Prostate gland (tissue), 2 donors: Measurements from ENCODE around the gene CAMK2D.

Experiments
- POLR2A ChIP-seq: fragments of 450-650 bp; IDR thresholded peaks from one replicate; pipeline ENCODE4 v1.6.1; 2016; ENCODE audit warnings: antibody characterized with exemption, mild to moderate bottlenecking
- POLR2AphosphoS5 ChIP-seq: sonication (generic); formaldehyde crosslinking; IDR thresholded peaks from one replicate; pipeline ENCODE4 v1.6.1; 2017; ENCODE audit warnings: antibody characterized with exemption
- TF ChIP-seq, protein P1 (sequence below), 4 experiments: fragments of 200-600 bp in 2 of 4; fragments of 450-650 bp in 2 of 4; sonication (generic) in 2 of 4; IDR thresholded peaks; 1 replicate in 3 of 4; 2 replicates in 1 of 4; pipeline ENCODE4 v1.5.1; 2016 to 2019; ENCODE audit warnings: antibody characterized with exemption in 4 of 4, mild to moderate bottlenecking in 2 of 4, moderate library complexity in 2 of 4

DNA sequence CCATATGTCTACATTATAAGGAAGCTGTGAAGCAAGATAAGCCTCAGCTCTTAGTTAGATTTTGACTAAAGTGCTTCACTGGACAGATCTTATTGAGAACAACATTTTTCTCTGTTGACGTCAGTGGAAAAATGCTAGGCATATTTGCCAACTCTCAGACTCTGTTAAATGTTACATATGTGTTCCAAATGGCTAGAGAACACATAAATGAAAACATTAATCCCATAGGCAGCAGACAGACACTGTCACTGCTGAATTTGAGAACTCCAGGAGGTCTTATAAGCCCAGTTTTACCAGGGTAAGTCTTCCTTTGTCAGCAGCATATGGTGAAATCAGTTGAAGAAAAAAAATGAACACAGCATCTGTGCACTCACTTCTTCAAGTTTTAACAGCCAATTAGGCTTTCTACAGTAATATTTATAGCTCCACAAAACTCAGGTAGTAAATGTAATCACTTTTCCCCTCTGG is 186.9 kb downstream of the CAMK2D start:
- TF ChIP-seq POLR2A: no peak
- TF ChIP-seq, protein P1, sequence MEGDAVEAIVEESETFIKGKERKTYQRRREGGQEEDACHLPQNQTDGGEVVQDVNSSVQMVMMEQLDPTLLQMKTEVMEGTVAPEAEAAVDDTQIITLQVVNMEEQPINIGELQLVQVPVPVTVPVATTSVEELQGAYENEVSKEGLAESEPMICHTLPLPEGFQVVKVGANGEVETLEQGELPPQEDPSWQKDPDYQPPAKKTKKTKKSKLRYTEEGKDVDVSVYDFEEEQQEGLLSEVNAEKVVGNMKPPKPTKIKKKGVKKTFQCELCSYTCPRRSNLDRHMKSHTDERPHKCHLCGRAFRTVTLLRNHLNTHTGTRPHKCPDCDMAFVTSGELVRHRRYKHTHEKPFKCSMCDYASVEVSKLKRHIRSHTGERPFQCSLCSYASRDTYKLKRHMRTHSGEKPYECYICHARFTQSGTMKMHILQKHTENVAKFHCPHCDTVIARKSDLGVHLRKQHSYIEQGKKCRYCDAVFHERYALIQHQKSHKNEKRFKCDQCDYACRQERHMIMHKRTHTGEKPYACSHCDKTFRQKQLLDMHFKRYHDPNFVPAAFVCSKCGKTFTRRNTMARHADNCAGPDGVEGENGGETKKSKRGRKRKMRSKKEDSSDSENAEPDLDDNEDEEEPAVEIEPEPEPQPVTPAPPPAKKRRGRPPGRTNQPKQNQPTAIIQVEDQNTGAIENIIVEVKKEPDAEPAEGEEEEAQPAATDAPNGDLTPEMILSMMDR (IDR thresholded peaks at IDR 0.05): no peak
- no peak for TF ChIP-seq POLR2AphosphoS5
